K562 (cell line): ENCODE results near the gene CSNK1A1. TPM values are rescaled to one million over a fixed set of nuclear protein-coding genes. Genes with fewer than 3 reads are reported as not detected.

Experiments used
- ATAC-seq: fragments of 200-7000 bp; cut with Tn5 transposase; 3 replicates; pipeline ENCODE4 v1.9.1; 2020; ENCODE audit warnings: moderate library complexity
- BruUV-seq: library from RNA; stranded (reverse); fragments of 400-500 nt; replicated peaks from 2 replicates; lab custom pipeline; 2021; lab: Mats Ljungman, UMichigan
- CTCF ChIA-PET: fragments of 300-600 bp; formaldehyde crosslinking; extraction: SDS; loops from one replicate; lab custom pipeline; 2021; ENCODE audit warnings: low intra/inter-chr PET ratio; lab: Yijun Ruan, JAX
- POLR2A ChIA-PET: fragments of 300-600, 350-650 bp; sonication (Branson Sonifier 250); formaldehyde crosslinking; extraction: SDS; loops from one replicate; lab custom pipeline; 2021; ENCODE audit warnings: antibody characterized with exemption, inconsistent platforms; lab: Yijun Ruan, JAX
- DNase-seq, 4 experiments: peaks; one replicate each; pipeline versions ENCODE4 v3.0.0 to v3.0.0-alpha.2; 2011 to 2018; ENCODE audit warnings: low spot score in 3 of 4, mixed read lengths in 3 of 4; ENCODE audit errors: extremely low read depth in 1 of 4
- FAIRE-seq: peaks from 2 replicates; lab custom pipeline; 2011; peaks lifted over from hg19 to GRCh38; lab: Jason Lieb, UNC
- H2AFZ ChIP-seq: 2 replicates; pipeline ENCODE4 v1.6.0; 2011; ENCODE audit warnings: low read depth, low read length, control low read depth, inconsistent platforms
- H3K27ac ChIP-seq: fragments of 200-600 bp; 3 replicates; pipeline ENCODE4 v1.8.0; 2011; ENCODE audit warnings: low read depth, mild to moderate bottlenecking, control low read depth, inconsistent platforms, low read length, moderate library complexity, mixed read lengths; ENCODE audit errors: extremely low read depth
- H3K27me3 ChIP-seq, 2 experiments: fragments of 300-600 bp in 1 of 2; 2 replicates in 1 of 2; 3 replicates in 1 of 2; pipeline versions ENCODE4 v1.6.0 to v1.8.0; 2011; ENCODE audit warnings: inconsistent platforms in 2 of 2, low read length in 2 of 2, mild to moderate bottlenecking in 1 of 2, mixed read lengths in 1 of 2, moderate library complexity in 1 of 2; ENCODE audit not compliant: control insufficient read depth in 2 of 2, insufficient read depth in 2 of 2
- H3K36me3 ChIP-seq: fragments of 300-600 bp; 3 replicates; pipeline ENCODE4 v1.8.0; 2011; ENCODE audit warnings: mild to moderate bottlenecking, low read length, inconsistent platforms; ENCODE audit not compliant: control insufficient read depth, insufficient read depth
- H3K4me1 ChIP-seq, 2 experiments: fragments of 200-600 bp in 1 of 2; replicated peaks in 1 of 2; 2 replicates in 1 of 2; 3 replicates in 1 of 2; pipeline versions ENCODE4 v1.5.1 to v1.8.0; 2011; ENCODE audit warnings: inconsistent platforms in 2 of 2, low read length in 2 of 2, mild to moderate bottlenecking in 1 of 2, mixed read lengths in 1 of 2, moderate library complexity in 1 of 2; ENCODE audit not compliant: control insufficient read depth in 2 of 2, insufficient read depth in 2 of 2
- H3K4me2 ChIP-seq: 2 replicates; pipeline ENCODE4 v1.6.1; 2011; ENCODE audit warnings: low read length, control low read depth, inconsistent platforms, mixed read lengths; ENCODE audit not compliant: insufficient read depth
- H3K4me3 ChIP-seq: fragments of 200-600 bp; sonication (generic), shearing (Covaris generic); 2 replicates; pipeline ENCODE4 v1.5.1; 2016; ENCODE audit warnings: control low read depth, inconsistent platforms
- H3K79me2 ChIP-seq: fragments of 200-600 bp; 3 replicates; pipeline ENCODE4 v1.8.0; 2011; ENCODE audit warnings: low read length, inconsistent platforms; ENCODE audit not compliant: control insufficient read depth, insufficient read depth
- H3K9ac ChIP-seq, 2 experiments: 2 replicates each; pipeline versions ENCODE4 v1.6.0 to v1.6.1; 2011; ENCODE audit warnings: low read depth in 2 of 2, low read length in 2 of 2, control low read depth in 1 of 2, inconsistent platforms in 1 of 2, mild to moderate bottlenecking in 1 of 2, mixed read lengths in 1 of 2; ENCODE audit not compliant: insufficient read depth in 1 of 2
- H3K9me1 ChIP-seq: one replicate; pipeline ENCODE4 v1.6.0; 2011; ENCODE audit warnings: inconsistent platforms, mild to moderate bottlenecking, low read length, moderate library complexity; ENCODE audit not compliant: control insufficient read depth, insufficient read depth
- H3K9me3 ChIP-seq: replicated peaks from 2 replicates; pipeline ENCODE4 v1.5.1; 2011; ENCODE audit warnings: low read depth, low read length, inconsistent platforms; ENCODE audit not compliant: control insufficient read depth, insufficient read depth
- H4K20me1 ChIP-seq: replicated peaks from 2 replicates; pipeline ENCODE4 v1.6.1; 2011; ENCODE audit warnings: low read length, inconsistent platforms, mixed read lengths; ENCODE audit not compliant: control insufficient read depth, insufficient read depth
- COPS2 ChIP-seq: fragments of 450-650 bp; conservative IDR thresholded peaks from 2 replicates; pipeline ENCODE4 v1.6.1; 2016; ENCODE audit warnings: mild to moderate bottlenecking, moderate library complexity
- EHMT2 ChIP-seq: fragments of 450-650 bp; IDR thresholded peaks from 2 replicates; pipeline ENCODE4 v1.6.1; 2018; ENCODE audit warnings: antibody characterized with exemption
- JUND ChIP-seq, 2 experiments: IDR thresholded peaks; 2 replicates in 1 of 2; 3 replicates in 1 of 2; pipeline ENCODE4 v1.6.1; 2011; ENCODE audit warnings: borderline replicate concordance in 2 of 2, low read depth in 2 of 2, low read length in 2 of 2, improper control_type of control experiment in 1 of 2, missing biosample characterization in 1 of 2, missing genetic modification characterization in 1 of 2, missing genetic modification reagents in 1 of 2
- KLF6 ChIP-seq: fragments of 250-450 bp; sonication (Bioruptor Pico); IDR thresholded peaks from 2 replicates; pipeline ENCODE4 v1.4.0; 2020; ENCODE audit warnings: mild to moderate bottlenecking, moderate library complexity, borderline replicate concordance
- MTA1 ChIP-seq: fragments of 450-650 bp; IDR thresholded peaks from 2 replicates; pipeline ENCODE4 v1.6.1; 2017; ENCODE audit warnings: borderline replicate concordance
- PPARD ChIP-seq: fragments of 250-450 bp; sonication (Bioruptor Pico); IDR thresholded peaks from 2 replicates; pipeline ENCODE4 v1.8.0; 2022; ENCODE audit warnings: inconsistent platforms, mild to moderate bottlenecking, moderate library complexity
- ZBTB5 ChIP-seq: fragments of 450-650 bp; IDR thresholded peaks from 2 replicates; pipeline ENCODE4 v1.6.1; 2017; ENCODE audit warnings: antibody characterized with exemption
- WGBS: fragments of 100-300 bp; shearing (Covaris generic); methylation state at CpG from one replicate; pipeline ENCODE4 v1.1.6; 2016; ENCODE audit warnings: low coverage, mixed read lengths; ENCODE audit not compliant: insufficient coverage; ENCODE audit errors: missing lambda C conversion rate; 5-methylcytosine and 5-hydroxymethylcytosine counted together
- in situ Hi-C: fragments of 300-500 bp; cut with MboI; formaldehyde crosslinking; loops from 4 replicates; pipeline ENCODE4 v1.15.0; 2018; ENCODE audit warnings: inconsistent platforms, mixed read lengths
- intact Hi-C: fragments of 100-400 bp; cut with micrococcal nuclease; formaldehyde crosslinking; loops from 2 replicates; pipeline ENCODE4 v1.14.2; 2022
- polyA plus RNA-seq, 8 experiments: library from polyadenylated mRNA; depleted of rRNA in 4 of 8; stranded (reverse) in 5 of 8; unstranded in 3 of 8; fragments of >200 nt; fragmentation: Nextera tagmentation in 2 of 8; fragmentation: Illumina TruSeq in 1 of 8; extraction: Ambion mirVana in 2 of 8; extraction: Trizol in 1 of 8; gene quantifications; 2 replicates each; pipeline versions ENCODE4 v1.2.1 to v1.2.3, GENCODE V29; 2011 to 2014; ENCODE audit warnings: inconsistent platforms in 1 of 8, missing spikeins in 1 of 8
- total RNA-seq, 7 experiments: library from RNA; depleted of rRNA in 6 of 7; stranded (reverse); fragments of >200 nt in 6 of 7; fragmentation: Illumina TruSeq in 2 of 7; extraction: Trizol in 2 of 7; gene quantifications; 2 replicates each; pipeline versions ENCODE4 v1.2.1 to v1.2.3, GENCODE V29; 2011 to 2021; ENCODE audit warnings: low replicate concordance in 1 of 7

CSNK1A1 gene
- total and polyA plus RNA-seq, 9 of the 15 experiments (the other 6 are each of a cell fraction or from before 2014, with no cell fraction given): 49.1 to 196 (median 154) TPM

GRCh38 chr5:149599375-149599774 is 48.1 kb upstream of the CSNK1A1 start (continued):
- TF ChIP-seq PPARD (CRISPR knock-in tag) (no peak), COPS2 (no peak), MTA1 (no peak)
- TF ChIP-seq, all 486 proteins: peak for 0

- ChIA-PET POLR2A (interaction anchor here (0.7 to 0.9 kb wide), 2 partner anchors 10 to 11 kb away, joined by 3 read pairs; no protein-coding TSS in a partner anchor), CTCF (no interaction called here)
- ATAC-seq: peak; percentile 23; the same call in 2 of the 3 replicates
- no peaks in the 10 kb centered on the region for H4K20me1 ChIP-seq
- DNase-seq: no peak
- H3K4me3 ChIP-seq: no peak overlapping the region
- no peaks in the 10 kb centered on the region for H3K9me3 ChIP-seq
- BruUV-seq: no TSS peak
- in situ Hi-C loops (no loop called here), intact Hi-C loops (no loop called here)
- H3K27me3 ChIP-seq: peaks cover 0 to 4% of the 10 kb centered on the region in 2 experiments; a peak in 1 of 5 replicates
- H3K9me1 ChIP-seq: no peaks in the 10 kb centered on the region
- H3K27ac ChIP-seq: no peak overlapping the region
- H3K9ac ChIP-seq: no peak overlapping the region
- no peak overlapping the region for H2AFZ ChIP-seq
- H3K4me1 ChIP-seq: peaks cover 0 to 3% of the 10 kb centered on the region in 2 experiments; a peak in 3 of 5 replicates
- no peaks in the 10 kb centered on the region for H3K36me3 ChIP-seq
- no peak for FAIRE-seq
- no peak overlapping the region for H3K4me2 ChIP-seq
- no peak for TF ChIP-seq ZBTB5
- TF ChIP-seq JUND (IDR thresholded peaks at IDR 0.05; ENCODE audit: borderline replicate concordance, low read depth, low read length): no peak
- TF ChIP-seq JUND (tag; IDR thresholded peaks at IDR 0.05; ENCODE audit: borderline replicate concordance, low read depth, low read length): no peak
- TF ChIP-seq KLF6: no peak
- no peak for TF ChIP-seq EHMT2
- H3K79me2 ChIP-seq: no peaks in the 10 kb centered on the region
- 24% methylated on average over 3 of the region's 3 CpGs for WGBS
Measured at GRCh38 chr5:149598966-149599365, 47.7 kb upstream of the CSNK1A1 start.
